ENCODE data around the gene OTUD5.

Gene OTUD5

DNA sequence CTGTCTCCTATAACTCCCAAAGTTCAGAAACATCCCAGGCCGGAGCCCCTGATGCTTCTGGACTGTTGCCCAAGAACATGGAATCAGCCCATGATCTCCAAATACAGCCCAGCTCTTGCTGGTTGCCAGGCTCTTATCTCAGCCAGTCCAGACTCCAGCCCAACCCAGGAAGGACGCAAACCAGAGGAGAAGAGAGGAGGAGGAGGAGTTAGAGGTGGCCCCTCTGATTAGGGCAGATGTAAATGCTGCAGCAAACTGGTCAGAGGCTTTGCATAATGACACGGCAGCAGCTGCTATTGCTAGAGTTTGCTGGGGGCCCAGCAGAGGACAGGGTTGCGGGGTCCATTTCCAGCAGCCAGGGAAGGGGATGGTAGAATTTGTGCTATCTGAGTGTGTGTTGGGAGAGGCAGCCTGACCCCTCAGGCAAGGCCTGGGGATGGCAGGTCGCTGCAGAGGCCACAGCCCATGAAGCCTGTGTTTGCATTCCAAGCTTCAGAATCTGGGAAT lies 4.2 kb upstream of the OTUD5 start:
- CTCF ChIA-PET = no interaction called here
- POLR2A ChIA-PET = interaction anchor here (0.9 to 1.0 kb wide), 2 partner anchors 80 to 82 kb away, joined by 3 read pairs; partner anchors contain the start of gene TFE3
- TF ChIP-seq LEF1 (IDR thresholded peaks at IDR 0.05; ENCODE audit: borderline replicate concordance) (no peak), FOXM1 (IDR thresholded peaks at IDR 0.05; ENCODE audit: borderline replicate concordance) (no peak), ZNF384 (IDR thresholded peaks at IDR 0.05) (no peak), FOXA1 (IDR thresholded peaks at IDR 0.05) (no peak), SUZ12 (IDR thresholded peaks at IDR 0.05) (no peak), FOXK2 (IDR thresholded peaks at IDR 0.05) (no peak), TARDBP (IDR thresholded peaks at IDR 0.05) (no peak), BHLHE40 (IDR thresholded peaks at IDR 0.05; ENCODE audit: borderline replicate concordance) (no peak)
- TF ChIP-seq, protein P1, sequence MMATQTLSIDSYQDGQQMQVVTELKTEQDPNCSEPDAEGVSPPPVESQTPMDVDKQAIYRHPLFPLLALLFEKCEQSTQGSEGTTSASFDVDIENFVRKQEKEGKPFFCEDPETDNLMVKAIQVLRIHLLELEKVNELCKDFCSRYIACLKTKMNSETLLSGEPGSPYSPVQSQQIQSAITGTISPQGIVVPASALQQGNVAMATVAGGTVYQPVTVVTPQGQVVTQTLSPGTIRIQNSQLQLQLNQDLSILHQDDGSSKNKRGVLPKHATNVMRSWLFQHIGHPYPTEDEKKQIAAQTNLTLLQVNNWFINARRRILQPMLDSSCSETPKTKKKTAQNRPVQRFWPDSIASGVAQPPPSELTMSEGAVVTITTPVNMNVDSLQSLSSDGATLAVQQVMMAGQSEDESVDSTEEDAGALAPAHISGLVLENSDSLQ (IDR thresholded peaks at IDR 0.05) = no peak
- DNase-seq (ENCODE audit: extremely low spot score) = no peak

DNA sequence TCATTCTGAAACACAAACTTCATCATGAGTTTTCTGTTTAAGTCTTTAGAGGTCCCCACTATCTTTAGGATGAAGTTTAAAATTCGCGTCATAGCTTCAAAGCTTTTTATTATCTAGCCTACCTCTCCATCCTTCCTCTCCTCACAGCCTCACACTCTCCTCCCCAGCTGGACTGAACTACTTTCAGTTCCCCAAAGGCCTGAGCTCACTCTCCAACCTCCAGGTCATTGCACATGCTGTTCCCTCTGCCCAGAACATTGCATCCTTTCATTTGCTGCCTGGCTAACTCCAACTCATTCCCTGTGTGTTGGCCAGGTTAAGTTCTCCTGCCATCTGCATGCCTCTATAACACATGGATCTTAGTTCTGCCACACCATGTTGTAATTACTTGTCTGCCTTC lies 2.9 kb upstream of the OTUD5 start:
- CTCF ChIA-PET = no interaction called here
- POLR2A ChIA-PET = no interaction called here
- no peak for TF ChIP-seq ELF4 (IDR thresholded peaks at IDR 0.05)
- no peak for TF ChIP-seq FOXA1 (IDR thresholded peaks at IDR 0.05)
- TF ChIP-seq L3MBTL2 (conservative IDR thresholded peaks at IDR 0.05) = no peak
- no peak for TF ChIP-seq BHLHE40 (IDR thresholded peaks at IDR 0.05; ENCODE audit: borderline replicate concordance)
- TF ChIP-seq CTBP1 (IDR thresholded peaks at IDR 0.05; ENCODE audit: borderline replicate concordance) = no peak
- no peak for TF ChIP-seq SUZ12 (IDR thresholded peaks at IDR 0.05)
- TF ChIP-seq NFRKB (IDR thresholded peaks at IDR 0.05) = no peak
- TF ChIP-seq, protein P1 (IDR thresholded peaks at IDR 0.05) = no peak
- no peak for TF ChIP-seq FOXK2 (IDR thresholded peaks at IDR 0.05)
- TF ChIP-seq TARDBP (IDR thresholded peaks at IDR 0.05) = no peak
- no peak for TF ChIP-seq ZNF384 (IDR thresholded peaks at IDR 0.05)
- TF ChIP-seq FOXM1 (IDR thresholded peaks at IDR 0.05; ENCODE audit: borderline replicate concordance) = no peak
- no peak for TF ChIP-seq HDGF (IDR thresholded peaks at IDR 0.05; ENCODE audit: borderline replicate concordance)
- no peak for TF ChIP-seq SP1 (IDR thresholded peaks at IDR 0.05)
- DNase-seq (ENCODE audit: extremely low spot score) = no peak

DNA sequence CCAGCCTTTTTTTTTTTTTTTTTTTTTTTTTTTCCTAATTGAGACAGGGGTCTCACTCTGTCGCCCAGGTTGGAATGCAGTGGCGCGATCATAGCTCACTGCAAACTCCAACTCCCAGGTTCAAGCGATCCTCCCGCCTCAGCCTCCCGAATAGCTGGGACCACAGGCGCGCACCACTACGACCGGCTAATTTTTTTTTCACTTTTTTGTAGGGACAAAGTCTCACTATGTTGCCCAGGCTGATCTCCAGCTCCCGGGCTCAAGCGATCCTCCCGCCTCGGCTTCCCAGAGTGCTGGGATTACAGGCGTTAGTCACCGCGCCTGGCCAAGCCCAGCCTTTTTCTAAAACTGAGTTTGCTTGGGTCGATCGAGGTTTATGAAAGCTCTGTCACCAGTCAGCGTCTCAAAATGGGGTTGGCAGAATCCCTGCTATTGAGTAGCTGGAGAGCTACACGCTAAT lies 1.3 kb upstream of the OTUD5 start:
- DNase-seq (ENCODE audit: extremely low spot score) = no peak
- POLR2A ChIA-PET = interaction anchor here (0.8 to 2.3 kb wide), 15 partner anchors 9 to 197 kb away, joined by 3 to 14 read pairs (median 5); partner anchors contain the start of genes GRIPAP1, KCND1, SLC35A2 and TFE3
- CTCF ChIA-PET = interaction anchor here (0.6 kb wide), 1 partner anchor 15 kb away, joined by 3 read pairs; no protein-coding TSS in a partner anchor
- TF ChIP-seq BHLHE40 (IDR thresholded peaks at IDR 0.05; ENCODE audit: borderline replicate concordance) (no peak), ZNF384 (IDR thresholded peaks at IDR 0.05) (peak; percentile 99)

DNA sequence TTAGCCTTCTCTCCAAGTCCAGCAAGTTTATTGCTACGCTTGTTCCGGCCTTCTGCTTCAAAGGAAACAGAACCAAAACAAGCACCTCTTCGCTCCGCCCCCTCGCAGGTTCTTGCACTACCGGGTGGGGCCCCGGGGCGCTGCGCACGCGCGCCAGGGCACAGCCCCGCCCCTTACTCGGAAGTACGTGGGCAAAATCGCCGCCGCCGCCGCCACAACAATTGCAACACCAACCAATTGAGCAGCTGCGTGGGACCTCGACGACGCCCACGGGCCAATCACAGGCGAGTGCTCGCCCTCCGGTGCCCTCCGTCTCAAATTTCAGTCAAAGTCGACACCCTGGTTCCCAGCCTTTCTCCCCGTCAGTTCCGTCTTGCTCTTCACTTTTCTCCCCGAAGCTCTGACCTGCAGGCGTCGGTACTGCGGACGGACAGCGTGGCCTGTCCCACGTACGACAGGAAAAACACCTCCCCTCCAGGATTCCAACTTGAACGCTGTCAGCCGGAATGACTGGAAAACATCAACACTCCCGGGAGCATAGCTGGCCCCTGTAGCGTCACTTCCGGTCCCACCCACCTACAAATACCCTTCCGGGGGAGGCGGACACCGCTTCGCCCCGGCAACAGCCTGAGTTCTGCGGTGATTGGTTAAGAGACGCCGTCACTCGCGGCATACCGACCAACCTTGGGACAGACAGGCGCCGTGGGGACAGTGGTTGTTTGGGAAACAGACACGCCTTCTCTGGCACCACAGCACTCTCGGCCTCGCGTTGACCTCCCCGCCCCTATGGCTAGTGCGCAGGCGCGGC lies 624 bp upstream of the OTUD5 start:
- TF ChIP-seq BHLHE40 (IDR thresholded peaks at IDR 0.05; ENCODE audit: borderline replicate concordance) (no peak), FOXK2 (IDR thresholded peaks at IDR 0.05) (peak; percentile 46; the same call in 1 of the 2 replicates), HDGF (IDR thresholded peaks at IDR 0.05; ENCODE audit: borderline replicate concordance) (no peak), SUZ12 (IDR thresholded peaks at IDR 0.05) (no peak), SP1 (IDR thresholded peaks at IDR 0.05) (no peak), NFRKB (IDR thresholded peaks at IDR 0.05) (no peak), ELF4 (IDR thresholded peaks at IDR 0.05) (peak; percentile 6; the same call in 1 of the 2 replicates), CTBP1 (IDR thresholded peaks at IDR 0.05; ENCODE audit: borderline replicate concordance) (no peak), L3MBTL2 (conservative IDR thresholded peaks at IDR 0.05) (peak; percentile 58), TARDBP (IDR thresholded peaks at IDR 0.05) (no peak), ZNF384 (IDR thresholded peaks at IDR 0.05) (no peak), ARNT (IDR thresholded peaks at IDR 0.05) (no peak)
- TF ChIP-seq, protein P1 (IDR thresholded peaks at IDR 0.05) = peak; percentile 98
- ChIA-PET CTCF (interaction anchor here (0.6 kb wide), 1 partner anchor 16 kb away, joined by 3 read pairs; no protein-coding TSS in a partner anchor), POLR2A (interaction anchor here (0.7 to 2.3 kb wide), 16 partner anchors 9 to 198 kb away, joined by 3 to 14 read pairs (median 4); partner anchors contain the start of genes GRIPAP1, KCND1, SLC35A2 and TFE3)
- DNase-seq (ENCODE audit: extremely low spot score) = peak; percentile 94

DNA sequence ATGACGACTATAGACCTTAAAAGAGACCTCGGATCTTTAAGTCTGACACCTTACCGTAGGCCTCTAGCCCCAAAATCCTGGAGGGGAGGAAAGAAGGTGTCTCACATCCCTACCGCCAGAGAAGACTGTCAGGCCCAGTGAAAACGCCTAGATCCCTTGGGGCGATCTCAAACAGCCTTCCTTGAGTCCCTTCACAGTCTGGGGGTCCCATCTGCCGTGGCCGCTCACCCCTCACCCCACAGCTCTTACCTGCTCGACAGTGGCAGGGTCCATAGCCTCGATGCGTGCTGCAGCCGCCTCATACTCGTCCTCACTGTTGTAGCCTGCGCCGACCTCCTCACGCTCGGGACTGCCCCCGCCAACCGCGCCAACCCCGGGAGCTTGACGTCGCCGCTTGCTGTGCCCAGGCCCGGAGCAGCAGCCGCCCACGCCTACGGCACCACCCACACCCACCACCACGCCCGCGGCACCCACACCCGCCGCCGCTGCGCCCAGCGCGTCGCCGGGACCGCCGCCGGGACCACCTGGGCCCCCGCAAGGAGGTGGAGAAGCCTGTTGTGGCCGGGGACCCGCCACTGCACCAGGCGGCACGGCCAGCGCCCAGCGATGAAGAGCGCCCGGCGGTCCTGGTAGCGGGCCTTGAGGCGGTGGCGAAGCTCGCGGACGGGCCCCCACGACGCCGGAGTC lies 536 bp downstream of the OTUD5 start:
- CTCF ChIA-PET = no interaction called here
- POLR2A ChIA-PET = interaction anchor here (1.7 to 2.0 kb wide), 2 partner anchors 15 to 86 kb away, joined by 4 to 13 read pairs; partner anchors contain the start of gene TFE3
- DNase-seq (ENCODE audit: extremely low spot score) = no peak
- TF ChIP-seq ZNF384 (IDR thresholded peaks at IDR 0.05) (no peak), SP1 (IDR thresholded peaks at IDR 0.05) (no peak), ELF4 (IDR thresholded peaks at IDR 0.05) (no peak), BHLHE40 (IDR thresholded peaks at IDR 0.05; ENCODE audit: borderline replicate concordance) (no peak), LEF1 (IDR thresholded peaks at IDR 0.05; ENCODE audit: borderline replicate concordance) (no peak)

DNA sequence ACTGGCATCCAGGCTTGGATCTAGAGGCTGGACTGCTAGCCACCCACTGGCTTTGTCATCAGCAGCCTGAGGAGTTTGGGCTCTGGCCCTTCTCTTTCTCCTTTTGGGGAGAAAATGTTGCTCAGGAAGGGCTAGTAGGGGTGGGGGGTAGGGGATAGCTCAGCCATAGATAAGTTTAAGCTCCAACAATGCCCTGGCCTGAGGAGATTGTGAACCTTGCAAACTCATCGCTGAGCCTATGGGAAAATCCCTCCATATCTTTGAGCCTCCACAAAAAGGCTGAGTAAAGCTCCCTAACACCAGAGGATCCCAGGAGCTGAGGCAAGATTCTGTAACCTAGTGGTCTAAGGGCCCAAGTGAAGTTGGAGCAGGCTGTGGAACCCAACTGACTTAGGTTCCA lies 8.8 kb downstream of the OTUD5 start:
- DNase-seq (ENCODE audit: extremely low spot score) = no peak
- ChIA-PET CTCF (no interaction called here), POLR2A (no interaction called here)
- no peak for TF ChIP-seq ARNT (IDR thresholded peaks at IDR 0.05)
- TF ChIP-seq LEF1 (IDR thresholded peaks at IDR 0.05; ENCODE audit: borderline replicate concordance) = no peak
- no peak for TF ChIP-seq FOXM1 (IDR thresholded peaks at IDR 0.05; ENCODE audit: borderline replicate concordance)
- no peak for TF ChIP-seq L3MBTL2 (conservative IDR thresholded peaks at IDR 0.05)
- no peak for TF ChIP-seq SP1 (IDR thresholded peaks at IDR 0.05)
- TF ChIP-seq FOXA1 (IDR thresholded peaks at IDR 0.05) = no peak
- no peak for TF ChIP-seq ZNF384 (IDR thresholded peaks at IDR 0.05)
- no peak for TF ChIP-seq ELF4 (IDR thresholded peaks at IDR 0.05)
- TF ChIP-seq, protein P1 (IDR thresholded peaks at IDR 0.05) = no peak
- TF ChIP-seq CTBP1 (IDR thresholded peaks at IDR 0.05; ENCODE audit: borderline replicate concordance) = no peak
- TF ChIP-seq NFRKB (IDR thresholded peaks at IDR 0.05) = no peak
- TF ChIP-seq SUZ12 (IDR thresholded peaks at IDR 0.05) = no peak

Measured in HEK293T (cell line).